Esophagus muscularis mucosa (tissue), 4 donors: ENCODE measurements around the gene TMEM63C.

ENCODE experiments used
- CTCF ChIP-seq, 3 experiments: fragments of 200-600 bp in 2 of 3; fragments of 450-650 bp in 1 of 3; sonication (generic) in 2 of 3; IDR thresholded peaks; one replicate each; pipeline ENCODE4 v1.5.1; 2017 to 2019; ENCODE audit warnings: antibody characterized with exemption in 3 of 3, mild to moderate bottlenecking in 2 of 3, moderate library complexity in 1 of 3
- EP300 ChIP-seq: sonication (generic); formaldehyde crosslinking; IDR thresholded peaks from one replicate; pipeline ENCODE4 v1.6.1; 2017; ENCODE audit warnings: antibody characterized with exemption
- POLR2A ChIP-seq: fragments of 450-650 bp; IDR thresholded peaks from one replicate; pipeline ENCODE4 v1.6.1; 2017; ENCODE audit warnings: antibody characterized with exemption, moderate library complexity, mild to moderate bottlenecking, low read depth
- POLR2AphosphoS5 ChIP-seq, 2 donors: sonication (generic); formaldehyde crosslinking; IDR thresholded peaks; one replicate each; pipeline ENCODE4 v1.6.1; 2017; ENCODE audit warnings: antibody characterized with exemption in 2 of 2

DNA sequence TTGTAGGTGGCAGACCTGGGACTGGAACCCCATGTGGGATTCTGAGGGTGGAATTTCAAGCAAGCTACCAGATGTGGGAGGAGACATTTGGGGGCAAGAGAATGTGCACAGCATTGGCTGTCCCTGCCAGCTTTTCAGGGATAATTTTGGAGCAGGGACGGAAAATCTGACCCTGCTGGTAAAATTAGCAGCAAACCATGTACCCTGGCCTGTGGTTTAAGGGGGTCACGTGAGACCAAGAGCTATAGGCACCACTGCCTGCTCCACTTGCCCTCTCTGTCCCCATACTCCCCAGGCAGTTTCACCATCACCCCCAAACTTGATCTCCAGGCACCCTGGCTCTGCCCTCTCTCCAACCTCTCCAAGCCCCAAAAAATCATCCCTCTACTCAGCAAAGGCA lies 26.5 kb upstream of the TMEM63C start:
- no peak for TF ChIP-seq CTCF (IDR thresholded peaks at IDR 0.05)
- TF ChIP-seq POLR2A: no peak
- TF ChIP-seq EP300: no peak
- no peak for TF ChIP-seq POLR2AphosphoS5 (IDR thresholded peaks at IDR 0.05)
